Kidney (tissue), 14 donors: ENCODE measurements around the gene CRHR1. TPM values are rescaled to one million over a fixed set of nuclear protein-coding genes. Genes with fewer than 3 reads are reported as not detected.

Source experiments
- DNase-seq, 5 donors: peaks; one replicate each; pipeline ENCODE4 v3.0.0-alpha.2; 2013 to 2020
- FAIRE-seq: peaks from 2 replicates; lab custom pipeline; 2012; peaks lifted over from hg19 to GRCh38; lab: Jason Lieb, UNC
- H3K27ac ChIP-seq, 2 donors: one replicate each; pipeline ENCODE4 v1.7.0; 2013; ENCODE audit warnings: low read depth in 2 of 2, low read length in 2 of 2, inconsistent platforms in 1 of 2
- H3K27me3 ChIP-seq: one replicate; pipeline ENCODE4 v1.7.1; 2013; ENCODE audit warnings: low read length, inconsistent platforms; ENCODE audit not compliant: control insufficient read depth, insufficient read depth
- H3K36me3 ChIP-seq, 3 donors: one replicate each; pipeline versions ENCODE4 v1.7.0 to v1.7.1; 2013; ENCODE audit warnings: low read length in 3 of 3, control low read depth in 1 of 3, inconsistent platforms in 1 of 3; ENCODE audit not compliant: insufficient read depth in 3 of 3, control insufficient read depth in 2 of 3
- H3K4me1 ChIP-seq, 3 donors: one replicate each; pipeline versions ENCODE4 v1.7.0 to v1.7.1; 2013; ENCODE audit warnings: low read length in 3 of 3, inconsistent platforms in 1 of 3, low read depth in 1 of 3; ENCODE audit not compliant: control insufficient read depth in 2 of 3, insufficient read depth in 2 of 3
- H3K4me3 ChIP-seq, 3 donors: one replicate each; pipeline versions ENCODE4 v1.7.0 to v1.8.1; 2013; ENCODE audit warnings: low read length in 3 of 3, control low read depth in 1 of 3, inconsistent platforms in 1 of 3
- H3K9ac ChIP-seq, 3 donors: one replicate each; pipeline versions ENCODE4 v1.7.0 to v1.7.1; 2013; ENCODE audit warnings: low read length in 3 of 3, control low read depth in 1 of 3, inconsistent platforms in 1 of 3
- H3K9me3 ChIP-seq, 3 donors: one replicate each; pipeline versions ENCODE4 v1.7.0 to v1.7.1; 2013; ENCODE audit warnings: low read length in 3 of 3, control low read depth in 1 of 3, inconsistent platforms in 1 of 3; ENCODE audit not compliant: control insufficient read depth in 2 of 3, insufficient read depth in 1 of 3
- intact Hi-C: fragments of 100-400 bp; cut with DNase I; formaldehyde crosslinking; loops from one replicate; pipeline ENCODE4 v1.11.1; 2022
- polyA plus RNA-seq: library from polyadenylated mRNA; stranded (reverse); fragments of 350-450 nt; fragmentation: Illumina TruSeq; extraction: RNeasy Lipid Tissue Mini Kit (QIAGEN cat#74804); gene quantifications from one replicate; pipeline ENCODE4 v1.2.3, GENCODE V29; 2014; ENCODE audit warnings: low read depth, low replicate concordance; ENCODE audit not compliant: insufficient read depth
- total RNA-seq: library from RNA; stranded (reverse); fragmentation: NEBNext Ultra II Directional; extraction: Animal tissue kit (Norgen Biotek cat#: 25700); gene quantifications from one replicate; pipeline ENCODE4 v1.2.1, GENCODE V29; 2021
- TF ChIP-seq, protein P1 (sequence below): IDR thresholded peaks from 3 replicates; pipeline ENCODE4 v1.5.1; 2012; ENCODE audit warnings: mild to moderate bottlenecking, moderate library complexity, borderline replicate concordance; ENCODE audit not compliant: insufficient read depth; ENCODE audit errors: extremely low read depth
- donor health status: control.
- donor health status: control.
- donor health status: control.
- donor health status: control.
- donor health status: control.
- donor health status: DM: yes; HTN: yes; CAD: no.
- donor health status: Normal renal cell carcinoma (clear cell type).

Gene CRHR1
- total and polyA plus RNA-seq, 2 donors from 2014 or later, result not detected

DNA sequence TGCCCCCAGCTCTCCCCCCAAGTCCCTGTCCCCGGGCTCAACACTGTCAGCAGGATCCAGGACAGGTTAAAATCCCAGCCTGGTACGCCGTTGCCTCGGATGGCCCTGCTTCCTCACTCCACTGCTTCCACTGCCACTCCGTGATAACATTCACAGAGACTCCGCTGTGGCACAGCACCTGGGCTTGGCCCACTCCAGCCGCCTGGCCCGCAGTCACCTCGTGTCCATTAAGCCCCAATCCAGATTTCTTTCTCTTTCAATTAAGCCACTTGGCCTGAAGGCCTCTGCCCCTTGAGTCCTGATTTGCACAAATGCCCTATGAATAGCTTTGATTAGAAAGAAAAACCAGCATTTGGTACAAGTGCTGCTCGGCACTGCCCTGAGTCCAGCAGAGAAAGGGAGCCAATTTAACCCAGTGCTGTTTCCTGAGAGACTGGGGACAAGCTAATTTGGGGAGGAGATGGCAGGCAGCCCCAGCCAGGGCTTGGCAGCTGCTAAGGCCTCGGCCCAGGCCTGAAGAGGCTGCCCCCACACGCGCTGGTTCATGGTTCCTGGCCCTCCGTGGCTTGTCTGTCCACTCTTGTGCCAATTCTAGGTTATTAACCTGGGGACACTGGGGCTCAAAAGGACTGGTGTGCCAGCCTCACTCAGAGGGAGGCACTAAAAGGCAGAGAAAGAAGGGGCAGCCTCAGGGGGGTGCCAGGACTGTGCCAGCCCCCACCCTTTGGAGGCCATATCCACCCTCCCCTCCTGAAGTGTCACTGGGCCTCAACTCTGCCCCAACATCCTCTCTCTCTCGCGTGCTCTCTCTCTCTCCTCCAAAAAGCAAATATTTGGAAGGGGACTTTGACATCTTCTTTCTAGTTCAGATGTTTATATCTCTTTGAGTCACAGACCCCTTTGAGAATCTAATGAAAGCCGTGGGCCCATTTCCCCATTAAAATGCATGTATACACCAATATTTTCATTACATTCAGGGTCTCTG is 30.8 kb downstream of the CRHR1 start:
- intact Hi-C loops, result no loop called here
- H3K9me3 ChIP-seq, result no peaks in the 10 kb centered on the region
- no peak overlapping the region for H3K4me3 ChIP-seq
- H3K4me1 ChIP-seq, result no peaks in the 10 kb centered on the region
- no peak overlapping the region for H3K27ac ChIP-seq
- DNase-seq (no peak), FAIRE-seq (no peak)
- H3K9ac ChIP-seq, result no peak overlapping the region
- H3K36me3 ChIP-seq, result no peaks in the 10 kb centered on the region
- TF ChIP-seq, protein P1, sequence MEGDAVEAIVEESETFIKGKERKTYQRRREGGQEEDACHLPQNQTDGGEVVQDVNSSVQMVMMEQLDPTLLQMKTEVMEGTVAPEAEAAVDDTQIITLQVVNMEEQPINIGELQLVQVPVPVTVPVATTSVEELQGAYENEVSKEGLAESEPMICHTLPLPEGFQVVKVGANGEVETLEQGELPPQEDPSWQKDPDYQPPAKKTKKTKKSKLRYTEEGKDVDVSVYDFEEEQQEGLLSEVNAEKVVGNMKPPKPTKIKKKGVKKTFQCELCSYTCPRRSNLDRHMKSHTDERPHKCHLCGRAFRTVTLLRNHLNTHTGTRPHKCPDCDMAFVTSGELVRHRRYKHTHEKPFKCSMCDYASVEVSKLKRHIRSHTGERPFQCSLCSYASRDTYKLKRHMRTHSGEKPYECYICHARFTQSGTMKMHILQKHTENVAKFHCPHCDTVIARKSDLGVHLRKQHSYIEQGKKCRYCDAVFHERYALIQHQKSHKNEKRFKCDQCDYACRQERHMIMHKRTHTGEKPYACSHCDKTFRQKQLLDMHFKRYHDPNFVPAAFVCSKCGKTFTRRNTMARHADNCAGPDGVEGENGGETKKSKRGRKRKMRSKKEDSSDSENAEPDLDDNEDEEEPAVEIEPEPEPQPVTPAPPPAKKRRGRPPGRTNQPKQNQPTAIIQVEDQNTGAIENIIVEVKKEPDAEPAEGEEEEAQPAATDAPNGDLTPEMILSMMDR, result no peak
- H3K27me3 ChIP-seq, result no peaks in the 10 kb centered on the region

- H3K36me3 ChIP-seq, result no peaks in the 10 kb centered on the region
- TF ChIP-seq, protein P1, result no peak
- no peak overlapping the region for H3K27ac ChIP-seq
- no peak overlapping the region for H3K9ac ChIP-seq
- DNase-seq (no peak), FAIRE-seq (no peak)
- H3K4me1 ChIP-seq, result no peaks in the 10 kb centered on the region
- intact Hi-C loops, result no loop called here
- no peaks in the 10 kb centered on the region for H3K27me3 ChIP-seq
- no peak overlapping the region for H3K4me3 ChIP-seq
- H3K9me3 ChIP-seq, result no peaks in the 10 kb centered on the region
These were observed 31.6 kb downstream of the CRHR1 start for GRCh38 chr17:45815752-45816151.

- Histone ChIP-seq H3K9me3 (no peaks in the 10 kb centered on the region), H3K27me3 (no peaks in the 10 kb centered on the region), H3K4me1 (no peaks in the 10 kb centered on the region), H3K27ac (no peak overlapping the region), H3K9ac (no peak overlapping the region), H3K4me3 (no peak overlapping the region), H3K36me3 (no peaks in the 10 kb centered on the region)
- intact Hi-C loops, result no loop called here
- DNase-seq (no peak), FAIRE-seq (no peak)
- TF ChIP-seq, protein P1, result no peak
These were observed 33.9 kb downstream of the CRHR1 start for GRCh38 chr17:45818041-45818440.
